ENCODE results near the gene GDPD3.

GDPD3 gene

DNA sequence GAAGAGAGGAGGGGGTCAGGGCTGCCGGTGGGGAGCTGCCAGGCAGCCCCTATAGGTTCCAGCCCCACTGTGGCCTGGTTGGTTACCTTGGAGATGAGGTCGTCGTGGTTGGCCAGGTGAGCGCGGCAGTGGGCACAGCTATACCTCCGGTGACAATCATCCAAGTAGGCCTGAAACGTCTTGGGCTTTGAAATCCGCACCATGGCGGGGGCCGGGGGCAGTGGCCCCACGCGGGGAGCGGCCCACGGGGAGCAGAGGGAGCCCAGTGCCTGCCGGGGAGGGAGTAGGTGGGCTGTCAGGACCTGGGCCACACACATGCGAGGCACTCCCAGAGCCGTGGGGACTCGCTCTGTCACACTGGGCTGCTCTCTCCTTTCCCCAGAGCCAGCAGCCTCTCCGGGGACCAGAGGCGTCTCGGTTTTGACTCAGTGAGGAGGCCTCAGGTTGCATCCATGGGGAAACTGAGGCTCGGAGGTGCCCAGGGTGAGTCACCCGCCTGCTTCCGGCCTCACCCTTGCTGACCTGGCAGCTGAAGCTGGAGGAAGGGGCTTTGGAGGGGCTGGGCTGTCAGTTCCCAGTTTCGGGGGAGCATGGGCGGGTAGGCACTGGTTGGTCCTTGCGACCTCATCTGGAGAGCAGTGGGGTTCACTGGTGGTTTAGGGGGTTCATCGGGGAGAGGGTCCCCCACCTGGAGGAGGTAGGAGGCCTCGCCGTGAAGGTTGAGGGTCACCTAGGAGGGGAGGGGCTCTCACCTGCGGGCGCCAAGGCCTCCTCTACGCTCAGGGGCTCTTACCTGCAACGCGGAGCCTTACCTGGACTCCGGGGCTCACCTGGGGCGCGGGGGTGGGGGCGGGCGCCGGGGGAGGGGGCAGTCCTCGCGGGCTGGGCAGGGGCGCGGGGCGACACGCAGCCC, 17.9 kb downstream of the GDPD3 start:
- DNase-seq (ENCODE audit: low spot score) = no peak

DNA sequence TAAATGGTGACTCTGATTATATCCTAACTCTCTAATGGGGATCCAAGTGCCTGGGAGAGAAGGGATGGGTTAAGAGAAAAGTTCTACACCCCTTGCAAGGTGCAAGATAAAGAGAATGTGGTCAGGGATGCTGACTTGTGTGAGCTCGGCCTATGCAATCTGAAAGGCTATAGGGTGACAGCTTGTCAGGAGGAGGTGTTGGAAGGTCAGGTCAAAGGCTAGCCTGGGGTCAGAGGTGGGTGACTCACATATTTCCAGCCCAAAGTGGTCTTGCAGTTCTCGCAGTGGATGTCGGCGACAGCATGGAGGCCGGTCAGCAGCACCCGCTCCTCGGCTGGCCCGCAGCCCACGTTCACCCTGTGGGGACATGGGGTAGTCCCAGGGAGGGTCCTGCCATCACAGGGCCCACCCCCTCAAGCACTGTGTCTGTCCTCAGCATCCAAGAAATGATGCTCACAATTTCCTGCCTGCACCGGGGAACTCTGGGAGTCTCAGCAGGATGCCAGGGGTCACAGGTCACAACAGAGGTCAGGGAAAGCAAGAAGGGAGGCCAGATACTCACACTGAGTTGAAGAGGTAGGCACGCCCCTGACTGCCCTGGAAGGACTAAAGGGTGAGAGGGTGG, 18.7 kb downstream of the GDPD3 start:
- no peak for DNase-seq (ENCODE audit: low spot score)

DNA sequence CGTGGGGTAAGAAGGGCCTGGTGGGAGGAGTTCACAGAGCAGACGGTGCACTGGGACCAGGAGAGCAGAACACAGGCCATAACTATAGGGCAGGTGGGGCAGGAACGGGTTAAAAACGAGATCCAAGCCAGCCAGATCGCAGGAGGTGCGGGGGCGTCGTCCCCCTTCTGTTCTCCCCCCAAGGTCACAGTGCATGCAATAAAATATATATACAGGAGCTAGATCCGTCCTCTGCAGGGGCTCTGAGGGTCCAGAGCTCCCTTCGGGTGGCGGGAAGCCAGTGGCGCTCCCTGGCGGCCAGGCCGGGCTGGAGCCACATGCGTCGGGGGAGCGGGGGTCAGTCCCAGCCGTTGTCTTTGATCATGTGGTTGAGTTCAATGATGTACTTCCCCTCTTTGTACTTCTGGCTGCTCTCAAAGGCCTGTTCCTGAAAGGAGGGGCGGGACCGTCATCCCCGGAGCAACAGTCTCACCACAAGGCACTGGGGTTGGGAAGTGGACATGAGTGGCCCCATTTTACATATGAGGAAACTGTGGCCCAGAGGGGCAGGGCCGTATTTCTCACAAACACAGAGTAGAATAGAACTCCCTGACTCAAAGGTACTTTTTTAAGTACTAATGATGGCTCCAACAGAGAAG, 20.8 kb downstream of the GDPD3 start:
- DNase-seq (ENCODE audit: low spot score) = peak; percentile 93

DNA sequence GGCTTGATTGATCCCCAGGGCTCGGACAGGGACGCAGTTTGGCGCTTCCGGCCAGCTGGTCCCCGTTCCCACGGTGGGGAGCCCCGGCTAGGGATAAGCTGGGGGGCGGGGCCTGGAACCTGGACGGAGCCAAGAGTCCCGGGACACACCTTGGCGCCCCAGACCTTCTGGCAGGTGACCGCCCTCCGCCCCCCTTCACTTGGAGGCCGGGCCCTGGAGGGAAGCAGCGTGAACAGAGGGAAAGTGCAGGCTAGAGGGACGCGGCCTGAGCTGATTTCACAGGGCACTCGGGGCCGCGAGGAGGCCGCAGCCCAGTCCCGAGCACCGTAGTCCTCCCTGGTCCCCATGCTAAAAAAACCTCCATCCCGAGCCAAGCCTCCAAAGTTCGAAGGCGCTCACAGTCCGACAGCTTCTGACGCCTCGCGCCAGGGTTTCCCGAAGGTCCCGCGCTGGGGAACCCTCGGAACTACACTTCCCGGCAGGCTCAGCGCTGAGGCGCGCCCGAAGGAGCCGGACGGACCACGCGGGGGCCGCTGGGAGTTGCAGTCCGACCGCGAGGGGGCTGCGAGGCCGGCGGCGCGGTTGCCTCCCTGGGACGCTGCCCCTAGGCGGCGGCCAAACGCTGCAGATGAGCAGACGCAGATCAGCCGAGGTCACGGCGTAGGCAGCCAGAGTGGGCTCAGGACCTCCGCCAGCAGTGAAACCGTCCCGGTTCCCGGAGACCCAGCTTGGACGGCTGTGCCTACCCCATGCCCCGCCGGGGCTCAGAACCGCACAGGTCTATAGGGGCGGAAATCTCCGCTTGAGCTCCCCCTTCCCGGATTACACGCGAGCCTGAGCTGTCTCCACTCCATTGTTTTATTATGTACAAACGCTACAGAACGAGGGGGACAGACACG, 21.6 kb downstream of the GDPD3 start, which contains the start of gene TBX6:
TBX6 (minus strand) TSS at position 451 of the 899 bp plus-strand sequence. CDS start 731 bp downstream, outside the sequence.
- peak; percentile 95 for DNase-seq (ENCODE audit: low spot score)

DNA sequence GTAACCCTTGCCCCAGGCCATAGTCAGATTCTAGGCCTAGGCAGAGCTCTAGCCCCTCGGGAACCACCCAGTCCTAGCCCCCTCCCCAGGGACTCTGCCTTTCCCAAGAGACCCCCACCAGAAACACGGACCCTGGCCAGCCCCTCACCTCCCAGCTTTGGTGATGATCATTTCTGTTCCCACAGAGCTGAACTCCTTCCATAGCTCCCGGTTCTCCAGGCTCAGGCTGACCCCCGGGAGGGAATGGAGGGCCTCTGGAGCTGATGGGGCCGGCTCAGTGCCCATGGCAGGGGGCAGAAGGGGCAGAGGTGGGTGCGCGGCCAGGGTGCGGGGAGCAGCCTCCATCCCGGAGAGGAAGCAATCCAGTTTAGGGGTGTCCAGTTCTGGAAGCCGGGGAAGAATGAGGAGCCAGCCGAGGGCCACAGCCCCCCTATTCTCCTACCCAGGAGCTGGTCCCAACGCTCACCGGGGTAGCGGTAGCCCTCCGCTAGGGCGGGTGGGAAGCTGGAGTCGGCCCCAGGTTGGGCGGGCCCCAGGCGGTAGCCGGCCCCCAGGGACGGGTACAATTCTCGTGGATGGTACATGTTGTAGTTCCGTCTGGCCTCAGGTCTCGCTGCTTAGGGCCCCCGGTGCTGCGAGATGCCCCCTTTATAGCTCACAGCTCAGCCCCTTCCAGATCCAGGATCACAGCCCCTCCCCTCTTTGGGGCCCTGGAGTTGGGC, 22.6 kb downstream of the GDPD3 start:
- no peak for DNase-seq (ENCODE audit: low spot score)

DNA sequence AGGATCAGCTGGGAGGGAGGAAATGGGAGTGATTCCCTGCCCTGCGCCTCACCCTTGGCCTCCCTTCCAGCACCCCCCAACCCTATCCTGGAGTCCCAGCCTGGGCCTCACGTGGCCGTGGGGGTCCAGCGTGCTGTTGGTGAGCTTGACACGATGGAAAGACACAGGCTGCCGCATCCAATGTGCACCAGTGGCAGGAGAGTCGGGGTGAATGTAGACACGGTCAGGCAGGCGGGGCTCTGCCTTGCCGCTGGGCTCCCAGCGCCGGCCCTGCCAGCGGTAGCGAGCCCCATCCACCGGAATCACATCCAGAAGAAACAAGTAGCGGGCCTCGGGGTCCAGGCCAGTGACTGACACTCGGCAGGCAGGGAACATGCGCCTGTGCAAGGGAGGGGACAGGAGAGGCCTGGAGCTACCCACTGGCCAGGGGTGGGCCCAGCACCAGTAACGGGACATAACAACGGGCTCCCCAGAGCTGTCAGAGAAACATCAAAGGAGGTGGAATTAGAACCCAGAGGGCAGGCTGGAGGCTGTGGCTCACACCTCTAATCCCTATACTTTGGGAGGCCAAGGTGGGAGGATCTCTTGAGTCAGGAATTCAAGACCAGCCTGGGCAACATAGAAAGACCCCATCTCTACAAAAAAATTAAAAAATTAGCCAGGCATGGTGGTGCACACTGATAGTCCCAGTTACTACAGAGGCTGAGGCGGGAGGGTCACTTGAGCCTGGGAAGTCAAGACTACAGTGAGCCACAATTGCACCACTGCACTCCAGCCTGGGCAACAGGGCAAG, 24.3 kb downstream of the GDPD3 start:
- no peak for DNase-seq (ENCODE audit: low spot score)

DNA sequence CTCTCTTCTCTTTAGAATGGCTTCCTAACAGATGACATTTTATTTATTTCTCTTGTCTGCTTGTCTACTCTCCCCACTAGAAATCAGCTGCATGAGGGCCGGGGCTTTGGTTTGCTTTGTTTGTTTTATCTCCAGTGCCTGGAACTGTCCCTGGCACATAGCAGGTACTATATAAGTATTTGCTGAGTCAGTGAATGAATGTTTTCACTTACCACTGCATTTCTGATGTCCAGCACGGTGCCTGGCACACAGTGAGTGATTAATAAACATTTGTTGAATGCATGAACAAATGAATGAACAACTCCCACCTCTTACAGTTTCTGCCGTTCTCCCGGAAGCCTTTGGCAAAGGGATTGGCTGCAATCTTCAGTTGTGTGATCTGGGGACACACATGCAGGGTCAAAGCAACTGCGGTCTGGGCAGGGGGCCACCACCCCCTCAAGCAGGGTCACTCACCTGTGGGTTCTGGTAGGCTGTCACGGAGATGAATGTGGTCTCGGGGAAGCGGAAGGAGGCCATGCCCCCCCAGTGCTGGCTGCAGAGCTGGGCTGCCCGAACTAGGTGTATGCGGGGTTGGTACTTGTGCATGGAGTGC, 25.0 kb downstream of the GDPD3 start:
- DNase-seq (ENCODE audit: low spot score) = no peak

DNA sequence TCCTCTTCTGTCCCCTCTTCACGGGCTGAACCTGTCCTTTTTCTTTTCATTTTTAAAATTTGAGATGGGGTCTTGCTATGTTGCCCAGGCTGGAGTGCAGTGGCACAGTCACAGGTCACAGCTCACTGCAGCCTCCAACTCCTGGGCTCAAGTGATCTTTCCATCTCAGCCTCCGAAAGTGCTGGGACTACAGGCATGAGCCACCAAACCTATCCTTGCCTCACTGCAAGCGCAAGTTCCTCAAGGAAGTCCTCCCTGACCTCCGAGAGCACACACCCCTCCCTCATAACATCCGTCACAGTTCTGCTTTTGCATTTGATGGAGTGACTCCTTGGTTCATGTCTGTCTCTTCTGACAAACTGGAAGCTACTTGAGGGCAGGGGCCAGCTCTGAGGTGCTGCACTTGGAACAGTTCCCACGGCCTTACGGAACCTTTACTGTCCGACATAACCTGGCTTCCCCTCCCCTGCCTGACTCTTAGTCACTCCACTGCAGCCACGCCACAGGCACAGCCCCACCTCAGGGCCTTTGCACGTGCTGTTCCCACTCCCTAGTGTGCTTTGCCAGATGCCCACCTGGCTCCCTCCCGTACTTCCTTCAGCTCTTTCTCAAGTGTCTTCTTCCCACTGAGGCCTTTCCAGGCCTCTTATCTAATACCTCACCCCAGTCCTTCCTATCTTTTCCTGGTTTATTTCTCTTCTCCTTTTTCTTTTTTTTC, 26.0 kb downstream of the GDPD3 start:
- DNase-seq (ENCODE audit: low spot score) = no peak

DNA sequence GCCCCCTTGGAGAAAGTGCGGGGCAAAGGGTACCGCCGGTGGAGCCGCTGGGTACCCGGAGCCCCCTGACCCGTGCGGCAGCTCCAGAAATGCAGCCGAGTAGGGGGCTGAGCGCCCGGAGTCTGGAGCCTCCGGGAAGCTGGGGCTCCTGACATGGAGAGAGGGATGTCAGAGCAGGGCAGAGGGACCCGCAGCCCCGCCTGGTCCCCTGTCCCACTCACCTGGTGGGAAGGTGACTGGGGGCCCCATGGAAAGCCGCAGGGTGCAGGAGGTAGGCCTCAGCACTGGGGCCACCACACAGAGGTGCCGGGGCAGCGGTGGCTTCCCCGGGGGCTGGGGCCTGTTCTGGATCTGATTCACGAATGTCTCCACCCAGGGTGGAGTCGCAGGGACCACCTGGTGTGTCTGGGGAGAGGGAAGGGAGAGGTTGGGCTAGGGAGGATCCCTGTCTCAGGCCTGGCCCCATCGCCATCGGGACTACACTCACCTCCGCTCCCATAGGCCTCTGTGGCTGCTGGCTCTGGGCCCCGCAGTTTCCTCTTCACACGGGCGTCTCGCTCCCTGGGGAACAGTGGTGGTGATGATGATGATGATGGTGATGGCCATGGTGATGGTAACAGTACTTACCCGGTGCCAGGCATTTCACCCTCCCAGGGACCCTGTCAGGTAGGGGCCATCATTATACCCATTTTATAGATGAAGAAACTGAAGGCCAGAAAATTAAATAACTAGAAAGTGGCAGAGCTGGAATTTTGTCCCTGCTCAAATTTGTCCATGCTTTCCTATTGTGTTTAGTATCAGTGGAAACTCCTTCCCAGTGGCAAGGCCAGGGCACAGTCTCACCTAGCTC, 26.8 kb downstream of the GDPD3 start:
- no peak for DNase-seq (ENCODE audit: low spot score)

DNA sequence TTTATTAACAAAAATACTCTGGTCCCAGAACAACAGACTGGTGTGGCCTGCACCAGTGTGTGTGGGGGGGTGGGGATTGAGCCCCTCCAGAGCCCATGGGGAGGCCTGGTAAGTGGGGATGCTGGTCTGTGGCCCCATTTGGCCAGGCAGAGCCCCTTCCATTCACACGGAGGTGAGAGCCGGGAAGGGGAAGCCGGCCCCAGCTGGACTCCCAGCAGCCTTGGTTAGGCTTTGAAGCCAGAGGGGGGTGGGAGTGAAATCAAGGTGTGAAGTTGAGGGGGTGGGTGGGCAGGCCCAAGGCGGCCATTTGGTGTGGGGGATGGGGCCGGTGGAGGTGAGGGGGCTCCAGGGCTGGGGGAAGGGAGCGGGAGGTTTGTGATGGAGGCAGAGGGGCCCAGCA, 27.5 kb downstream of the GDPD3 start:
- DNase-seq (ENCODE audit: low spot score) = no peak

DNA sequence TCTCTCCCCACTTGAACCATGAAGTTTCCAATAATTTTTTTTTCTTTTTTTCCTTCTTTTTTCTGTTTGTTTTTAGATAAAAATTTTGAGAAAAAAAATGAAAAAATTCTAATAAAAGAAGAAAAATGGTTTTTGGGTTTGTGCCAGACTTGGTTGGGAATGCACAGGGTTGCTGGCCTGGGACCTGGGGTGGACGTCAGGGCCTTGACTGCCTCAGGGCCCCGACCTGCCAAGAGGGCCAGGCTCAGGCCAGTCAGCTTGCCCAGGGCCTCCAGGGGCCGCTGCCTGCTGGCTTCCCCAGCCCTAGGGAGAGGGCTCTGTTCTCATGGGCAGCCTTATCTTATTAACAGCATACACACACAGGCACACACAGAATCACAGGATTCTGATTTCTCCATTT, 28.1 kb downstream of the GDPD3 start:
- no peak for DNase-seq (ENCODE audit: low spot score)

DNA sequence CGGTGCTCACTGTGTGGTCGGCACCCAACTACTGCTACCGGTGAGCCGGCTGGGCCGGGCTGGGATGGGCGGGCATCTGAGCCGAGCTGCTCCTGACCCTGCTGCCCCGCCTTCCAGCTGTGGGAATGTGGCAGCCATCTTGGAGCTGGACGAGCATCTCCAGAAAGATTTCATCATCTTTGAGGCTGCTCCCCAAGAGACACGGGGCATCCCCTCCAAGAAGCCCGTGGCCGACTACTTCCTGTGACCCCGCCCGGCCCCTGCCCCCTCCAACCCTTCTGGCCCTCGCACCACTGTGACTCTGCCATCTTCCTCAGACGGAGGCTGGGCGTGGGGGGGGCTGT, 28.5 kb downstream of the GDPD3 start:
- no peak for DNase-seq (ENCODE audit: low spot score)

DNA sequence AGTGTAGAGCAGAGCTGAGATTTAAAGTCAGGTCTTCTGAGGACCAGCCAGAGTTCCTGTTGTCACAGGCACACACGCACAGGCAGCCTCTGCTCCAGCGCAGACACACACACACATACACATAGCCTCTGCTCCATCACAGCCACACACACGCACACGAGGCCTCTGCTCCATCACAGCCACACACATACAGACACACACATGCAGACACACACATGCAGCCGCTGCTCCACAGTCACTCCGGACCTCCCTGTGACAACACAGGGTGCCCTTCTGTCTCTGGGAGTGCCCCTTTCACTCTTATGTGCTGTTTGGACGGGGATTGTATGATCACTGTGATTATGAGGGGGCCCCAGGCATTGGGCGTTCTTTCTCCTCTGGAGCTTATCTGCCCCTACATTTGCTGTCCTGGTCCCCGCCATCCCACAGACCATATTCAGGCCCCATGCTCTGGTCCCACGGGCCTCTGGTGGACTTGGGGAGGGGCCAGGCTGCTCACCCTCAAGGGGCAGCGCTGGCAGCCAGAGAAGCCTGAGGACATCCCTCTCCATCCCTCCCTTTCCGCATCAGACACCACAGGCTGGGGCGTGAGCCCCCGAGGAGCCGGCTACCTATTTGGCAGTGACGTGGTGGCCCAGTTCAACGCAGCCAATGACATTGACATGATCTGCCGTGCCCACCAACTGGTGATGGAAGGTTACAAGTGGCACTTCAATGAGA, 29.1 kb downstream of the GDPD3 start:
- no peak for DNase-seq (ENCODE audit: low spot score)

DNA sequence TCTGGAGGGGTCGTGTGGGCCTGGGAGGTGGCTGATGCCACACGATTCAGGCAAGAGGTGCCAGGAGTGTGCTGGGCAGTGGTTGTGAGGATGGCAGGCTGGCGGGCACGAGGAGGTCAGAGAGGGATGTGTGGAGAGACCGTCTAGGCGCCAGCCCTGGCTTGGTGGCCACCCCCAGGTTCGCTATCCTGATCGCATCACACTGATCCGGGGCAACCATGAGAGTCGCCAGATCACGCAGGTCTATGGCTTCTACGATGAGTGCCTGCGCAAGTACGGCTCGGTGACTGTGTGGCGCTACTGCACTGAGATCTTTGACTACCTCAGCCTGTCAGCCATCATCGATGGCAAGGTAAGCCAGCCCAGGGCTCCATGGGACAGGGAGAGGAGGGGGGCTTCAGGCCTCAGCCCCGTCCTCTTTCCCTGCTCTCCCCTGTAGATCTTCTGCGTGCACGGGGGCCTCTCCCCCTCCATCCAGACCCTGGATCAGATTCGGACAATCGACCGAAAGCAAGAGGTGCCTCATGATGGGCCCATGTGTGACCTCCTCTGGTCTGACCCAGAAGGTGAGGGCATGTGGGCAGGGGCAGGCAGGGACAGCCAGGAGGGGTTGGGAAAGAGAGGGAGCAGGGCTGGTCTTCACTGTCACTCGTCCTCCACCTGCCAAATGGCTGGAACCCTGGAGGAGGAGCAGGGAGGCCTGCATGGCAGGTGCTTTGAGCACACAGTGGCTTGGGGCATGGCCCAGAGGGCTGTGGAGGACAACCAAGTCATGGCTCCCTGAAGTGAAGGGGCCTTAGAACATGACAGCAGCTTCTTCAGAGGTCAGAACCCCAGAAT, 29.9 kb downstream of the GDPD3 start:
- DNase-seq (ENCODE audit: low spot score) = no peak

DNA sequence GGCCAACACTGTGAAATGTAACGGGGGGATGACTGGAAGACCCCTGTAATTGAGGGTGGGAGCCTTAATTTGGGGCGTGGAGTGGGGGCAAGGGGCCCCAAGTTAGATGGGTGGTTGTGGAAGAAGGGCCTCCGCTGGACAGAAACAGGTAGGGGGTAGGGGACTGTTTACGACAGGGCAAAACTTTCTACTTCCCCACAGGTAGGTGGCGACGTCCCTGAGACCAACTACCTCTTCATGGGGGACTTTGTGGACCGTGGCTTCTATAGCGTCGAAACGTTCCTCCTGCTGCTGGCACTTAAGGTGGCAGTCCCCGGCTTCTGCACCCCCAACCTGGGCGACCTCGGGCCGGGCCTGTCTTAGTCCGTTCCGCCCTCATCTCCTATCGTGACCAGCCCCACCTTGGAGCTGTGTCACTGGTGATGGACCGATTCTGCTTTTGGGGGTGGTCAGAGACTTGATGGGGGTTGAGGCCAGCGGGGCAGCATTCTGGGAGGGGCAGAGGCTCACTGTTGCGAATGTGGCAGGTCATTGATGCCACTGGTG, 30.7 kb downstream of the GDPD3 start:
- no peak for DNase-seq (ENCODE audit: low spot score)

DNA sequence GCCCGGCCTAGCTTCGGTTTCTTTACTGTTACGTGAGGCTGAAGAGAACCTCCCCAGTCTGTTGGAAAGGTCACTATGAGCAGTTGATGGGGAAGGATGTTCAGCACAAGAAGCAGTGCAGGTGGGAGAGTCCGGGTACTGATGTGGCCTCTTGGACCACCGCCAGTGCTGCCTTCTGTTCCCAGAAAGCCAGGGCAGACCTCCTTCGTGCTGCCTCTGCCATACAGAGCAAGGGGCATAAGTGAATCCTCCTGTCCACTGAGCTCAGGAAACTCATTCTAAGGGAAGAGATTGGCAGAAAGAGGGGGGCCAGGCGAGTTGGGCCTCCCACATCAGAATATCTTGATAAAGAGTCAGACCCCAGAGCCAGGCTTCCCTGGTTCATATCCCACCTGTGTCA, 33.9 kb downstream of the GDPD3 start:
- no peak for DNase-seq (ENCODE audit: low spot score)

DNA sequence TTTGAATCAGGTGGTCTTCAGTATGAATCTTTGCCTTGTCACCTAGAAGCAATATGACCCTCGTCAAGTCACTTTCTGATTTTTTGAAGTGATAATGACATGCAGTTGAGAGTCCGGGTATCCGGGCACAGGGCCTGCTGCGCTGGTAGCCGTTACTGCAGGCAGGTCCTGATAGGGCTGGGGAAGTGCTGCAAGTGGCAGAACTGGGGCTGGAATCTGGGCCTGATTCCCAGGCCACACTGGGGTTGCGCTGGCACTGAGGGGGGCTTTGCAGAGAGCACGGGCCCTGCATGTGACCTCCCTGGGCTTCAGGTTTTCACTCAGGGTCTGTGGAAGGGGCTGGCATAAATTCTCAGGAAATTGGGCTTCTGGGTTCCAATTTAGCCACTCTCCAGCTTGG, 34.6 kb downstream of the GDPD3 start:
- no peak for DNase-seq (ENCODE audit: low spot score)
